Stomach (tissue), 4 donors: ENCODE results near the gene PCA3.

Experiments used
- CTCF ChIP-seq, 7 experiments: fragments of 450-650 bp in 4 of 7; fragments of 200-600 bp in 3 of 7; sonication (generic) in 3 of 7; IDR thresholded peaks; one replicate each; pipeline ENCODE4 v1.5.1; 2016 to 2019; ENCODE audit warnings: antibody characterized with exemption in 7 of 7, control low read depth in 2 of 7, mild to moderate bottlenecking in 1 of 7
- POLR2A ChIP-seq, 4 donors: fragments of 450-650 bp; IDR thresholded peaks; one replicate each; pipeline ENCODE4 v1.6.1; 2016; ENCODE audit warnings: antibody characterized with exemption in 4 of 4, control low read depth in 2 of 4, mild to moderate bottlenecking in 1 of 4, moderate library complexity in 1 of 4

GRCh38 chr9:76812591-76812990 lies 48.4 kb downstream of the PCA3 start:
- TF ChIP-seq CTCF (IDR thresholded peaks at IDR 0.05) = no peak
- no peak for TF ChIP-seq POLR2A (IDR thresholded peaks at IDR 0.05)
